Gastroesophageal sphincter (tissue), 3 donors: ENCODE results near the gene SIX2.

ENCODE experiments used
- POLR2A ChIP-seq, 2 donors: fragments of 450-650 bp; IDR thresholded peaks; one replicate each; pipeline ENCODE4 v1.6.1; 2017; ENCODE audit warnings: antibody characterized with exemption in 2 of 2, mild to moderate bottlenecking in 2 of 2, moderate library complexity in 1 of 2
- TF ChIP-seq, protein P1 (sequence below), 4 experiments: fragments of 200-600 bp in 2 of 4; fragments of 450-650 bp in 2 of 4; sonication (generic) in 1 of 4; IDR thresholded peaks; one replicate each; pipeline ENCODE4 v1.5.1; 2017 to 2019; ENCODE audit warnings: antibody characterized with exemption in 4 of 4, mild to moderate bottlenecking in 2 of 4, moderate library complexity in 2 of 4

DNA sequence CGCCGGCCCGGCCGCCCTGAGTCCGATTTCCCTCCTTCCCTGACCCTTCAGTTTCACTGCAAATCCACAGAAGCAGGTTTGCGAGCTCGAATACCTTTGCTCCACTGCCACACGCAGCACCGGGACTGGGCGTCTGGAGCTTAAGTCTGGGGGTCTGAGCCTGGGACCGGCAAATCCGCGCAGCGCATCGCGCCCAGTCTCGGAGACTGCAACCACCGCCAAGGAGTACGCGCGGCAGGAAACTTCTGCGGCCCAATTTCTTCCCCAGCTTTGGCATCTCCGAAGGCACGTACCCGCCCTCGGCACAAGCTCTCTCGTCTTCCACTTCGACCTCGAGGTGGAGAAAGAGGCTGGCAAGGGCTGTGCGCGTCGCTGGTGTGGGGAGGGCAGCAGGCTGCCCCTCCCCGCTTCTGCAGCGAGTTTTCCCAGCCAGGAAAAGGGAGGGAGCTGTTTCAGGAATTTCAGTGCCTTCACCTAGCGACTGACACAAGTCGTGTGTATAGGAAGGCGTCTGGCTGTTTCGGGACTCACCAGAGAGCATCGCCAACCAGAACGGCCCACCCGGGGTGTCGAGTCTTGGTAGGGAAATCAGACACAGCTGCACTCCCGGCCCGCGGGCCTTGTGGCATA, 4.6 kb downstream of the SIX2 start:
- no peak for TF ChIP-seq POLR2A (IDR thresholded peaks at IDR 0.05)
- TF ChIP-seq, protein P1, sequence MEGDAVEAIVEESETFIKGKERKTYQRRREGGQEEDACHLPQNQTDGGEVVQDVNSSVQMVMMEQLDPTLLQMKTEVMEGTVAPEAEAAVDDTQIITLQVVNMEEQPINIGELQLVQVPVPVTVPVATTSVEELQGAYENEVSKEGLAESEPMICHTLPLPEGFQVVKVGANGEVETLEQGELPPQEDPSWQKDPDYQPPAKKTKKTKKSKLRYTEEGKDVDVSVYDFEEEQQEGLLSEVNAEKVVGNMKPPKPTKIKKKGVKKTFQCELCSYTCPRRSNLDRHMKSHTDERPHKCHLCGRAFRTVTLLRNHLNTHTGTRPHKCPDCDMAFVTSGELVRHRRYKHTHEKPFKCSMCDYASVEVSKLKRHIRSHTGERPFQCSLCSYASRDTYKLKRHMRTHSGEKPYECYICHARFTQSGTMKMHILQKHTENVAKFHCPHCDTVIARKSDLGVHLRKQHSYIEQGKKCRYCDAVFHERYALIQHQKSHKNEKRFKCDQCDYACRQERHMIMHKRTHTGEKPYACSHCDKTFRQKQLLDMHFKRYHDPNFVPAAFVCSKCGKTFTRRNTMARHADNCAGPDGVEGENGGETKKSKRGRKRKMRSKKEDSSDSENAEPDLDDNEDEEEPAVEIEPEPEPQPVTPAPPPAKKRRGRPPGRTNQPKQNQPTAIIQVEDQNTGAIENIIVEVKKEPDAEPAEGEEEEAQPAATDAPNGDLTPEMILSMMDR (IDR thresholded peaks at IDR 0.05), result no peak
